ENCODE measurements around the gene IQCC. TPM values are rescaled to one million over a fixed set of nuclear protein-coding genes. Genes with fewer than 3 reads are reported as not detected.
A peak's percentile ranks its signal among the peaks of the same experiment; 100 is the strongest.
"Not testable (repeated sequence)": the region's sequence is repeated elsewhere in the genome, so short reads cannot be mapped to it uniquely, and the experiment has no call there.

IQCC gene
- total RNA-seq (2021) (4.9 and 5.0 TPM in 2 replicates), Bru-seq, nascent RNA (percentile 47 among the genes with signal in this experiment), BruChase-seq, experiment 1, labeled RNA remaining after a 2-hour chase (percentile 55 among the genes with signal in this experiment), BruChase-seq, experiment 2, labeled RNA remaining after a 6-hour chase (percentile 65 among the genes with signal in this experiment)
- long read RNA-seq, transcript IQCC-201 (5 exons, 2,027 nt), result major isoform, 5 of 19 reads
- long read RNA-seq, partial matches to known transcripts, result 1 of 19 reads
- long read RNA-seq, other reads (novel, unspliced or antisense), result 13 of 19 reads

DNA sequence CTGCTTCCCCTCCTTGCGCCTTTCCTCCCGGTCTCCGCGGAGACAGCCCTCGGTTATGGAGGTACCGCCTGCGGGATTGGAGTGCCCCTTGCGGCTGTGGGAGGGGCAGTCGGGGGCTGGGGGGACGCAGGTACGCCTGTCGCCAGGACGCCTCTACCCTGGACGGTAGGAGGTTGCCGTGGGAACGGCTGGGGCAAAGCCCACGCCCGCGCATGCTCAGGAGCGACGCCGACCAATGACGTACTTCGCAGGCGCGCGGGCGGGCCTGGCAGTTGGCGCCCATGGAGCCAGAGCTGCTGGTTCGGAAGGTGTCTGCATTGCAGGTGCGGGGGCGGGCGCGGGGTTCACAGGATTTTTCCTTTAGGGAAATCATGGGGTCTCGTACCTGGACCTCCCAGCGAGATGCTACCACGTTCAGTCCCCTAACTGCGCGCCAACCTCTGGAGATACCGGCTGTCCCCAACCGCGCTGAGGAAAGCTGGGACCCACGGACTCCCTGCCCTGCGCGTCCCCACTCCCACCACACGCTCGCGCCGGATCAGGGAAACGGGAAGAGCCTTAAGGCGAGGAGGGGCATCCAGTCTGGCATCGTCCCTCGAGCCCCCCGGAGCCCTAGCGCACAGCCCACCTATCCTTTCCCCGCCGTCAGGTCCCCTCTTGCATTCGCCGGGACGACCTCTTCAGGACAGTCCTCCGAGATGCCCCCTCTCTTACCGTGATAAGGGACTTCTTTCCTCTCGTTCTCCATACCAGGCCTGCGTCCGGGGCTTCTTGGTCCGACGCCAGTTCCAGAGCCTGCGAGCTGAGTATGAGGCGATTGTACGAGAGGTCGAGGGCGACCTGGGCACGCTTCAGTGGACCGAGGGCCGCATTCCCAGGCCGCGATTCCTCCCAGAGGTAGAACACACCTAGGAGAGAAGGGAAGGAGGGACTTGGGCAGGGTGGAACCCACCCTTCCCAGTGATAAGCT, at the start of gene IQCC:
Gene IQCC (plus strand): TSS at position 271 of the 970 bp plus-strand sequence. CDS start 11 bp downstream, at position 282.
- peak within 1 kb of the TSS; percentile 85 for H2AFZ ChIP-seq
- no peaks in the 10 kb centered on the region for H3K9me3 ChIP-seq (ENCODE audit: insufficient read depth, low read depth)
- TF ChIP-seq CTCF (conservative IDR thresholded peaks at IDR 0.05) (no peak; the same call in 1 of the 2 replicates), EZH2 (IDR thresholded peaks at IDR 0.05; ENCODE audit: low read depth) (no peak)
- no peaks in the 10 kb centered on the region for H3K9me2 ChIP-seq (ENCODE audit: insufficient read depth)
- peaks cover 43% of the 10 kb centered on the region for H3F3A ChIP-seq (ENCODE audit: insufficient read depth, low read depth)
- no peaks in the 10 kb centered on the region for H4K20me1 ChIP-seq (ENCODE audit: insufficient read depth)
- 0 out of 2 replicates have a peak, but pooled peaks cover 15% of the 10 kb centered on the region for H3K79me2 ChIP-seq (ENCODE audit: low read depth)
- H3K4me1 ChIP-seq (replicated peaks; ENCODE audit: insufficient read depth), result peaks cover 24% of the 10 kb centered on the region
- POLR2A ChIA-PET (ENCODE audit: unreplicated experiment), result interaction anchor here (0.6 to 1.2 kb wide), 3 partner anchors 86 to 189 kb away, joined by 3 to 9 read pairs (median 3); partner anchors contain the start of gene BSDC1
- H3K27ac ChIP-seq, result no peak within 1 kb of the TSS
- DNase-seq, result peak; percentile 82 to 91
- 0 out of 2 replicates have a peak, but pooled peaks cover 10% of the 10 kb centered on the region for H3K36me3 ChIP-seq (ENCODE audit: low read depth)
- peak within 1 kb of the TSS; percentile 97 for H3K4me2 ChIP-seq
- CTCF ChIA-PET, result interaction anchor here (0.5 to 1.0 kb wide), 2 partner anchors 128 to 294 kb away, joined by 3 to 14 read pairs; no protein-coding TSS in a partner anchor
- peak within 1 kb of the TSS; percentile 78 for H3K4me3 ChIP-seq
- intact Hi-C loops (cut with micrococcal nuclease; ENCODE audit: unreplicated experiment), result no loop called here
- no peaks in the 10 kb centered on the region for H3K27me3 ChIP-seq (ENCODE audit: insufficient read depth, low read depth)
- BruUV-seq (replicated peaks), result TSS peak; percentile 76

GRCh38 chr1:32159189-32159588, 46.3 kb upstream of the IQCC start:
- H3K9me3 ChIP-seq (ENCODE audit: insufficient read depth, low read depth), result no peaks in the 10 kb centered on the region
- peaks cover 8% of the 10 kb centered on the region for H3K4me1 ChIP-seq (replicated peaks; ENCODE audit: insufficient read depth)
- TF ChIP-seq EZH2 (IDR thresholded peaks at IDR 0.05; ENCODE audit: low read depth) (no peak), CTCF (conservative IDR thresholded peaks at IDR 0.05) (no peak)
- no peak for DNase-seq
- H3K36me3 ChIP-seq (ENCODE audit: low read depth), result peaks cover 45% of the 10 kb centered on the region
- H2AFZ ChIP-seq, result no peak overlapping the region
- no TSS peak for BruUV-seq (replicated peaks)
- no peaks in the 10 kb centered on the region for H3K27me3 ChIP-seq (ENCODE audit: insufficient read depth, low read depth)
- H3K79me2 ChIP-seq (ENCODE audit: low read depth), result no peaks in the 10 kb centered on the region
- H3K27ac ChIP-seq, result no peak overlapping the region
- H4K20me1 ChIP-seq (ENCODE audit: insufficient read depth), result peaks cover 11% of the 10 kb centered on the region
- no peaks in the 10 kb centered on the region for H3K9me2 ChIP-seq (ENCODE audit: insufficient read depth)
- intact Hi-C loops (cut with micrococcal nuclease; ENCODE audit: unreplicated experiment), result no loop called here
- no peak overlapping the region for H3K4me2 ChIP-seq
- CTCF ChIA-PET, result no interaction called here
- H3F3A ChIP-seq (ENCODE audit: insufficient read depth, low read depth), result peaks cover 9% of the 10 kb centered on the region; the same call in 1 of the 2 replicates
- H3K4me3 ChIP-seq, result no peak overlapping the region
- POLR2A ChIA-PET (ENCODE audit: unreplicated experiment), result no interaction called here

- Histone ChIP-seq H3K4me3 (no peak overlapping the region), H3K9me2 (ENCODE audit: insufficient read depth) (no peaks in the 10 kb centered on the region), H4K20me1 (ENCODE audit: insufficient read depth) (no peaks in the 10 kb centered on the region), H3K9me3 (ENCODE audit: insufficient read depth, low read depth) (no peaks in the 10 kb centered on the region), H3K36me3 (ENCODE audit: low read depth) (peaks cover 55% of the 10 kb centered on the region), H3K27ac (peak overlapping the region; percentile 42), H3K4me1 (replicated peaks; ENCODE audit: insufficient read depth) (peaks cover 8% of the 10 kb centered on the region), H2AFZ (no peak overlapping the region), H3K4me2 (peak overlapping the region; percentile 17), H3K27me3 (ENCODE audit: insufficient read depth, low read depth) (no peaks in the 10 kb centered on the region), H3F3A (ENCODE audit: insufficient read depth, low read depth) (peaks cover 14% of the 10 kb centered on the region; the same call in 1 of the 2 replicates), H3K79me2 (ENCODE audit: low read depth) (no peaks in the 10 kb centered on the region)
- TF ChIP-seq CTCF (conservative IDR thresholded peaks at IDR 0.05) (no peak), EZH2 (IDR thresholded peaks at IDR 0.05; ENCODE audit: low read depth) (no peak)
- DNase-seq, result peak in 1 of 2 experiments; percentile 71
- POLR2A ChIA-PET (ENCODE audit: unreplicated experiment), result interaction anchor here (0.8 kb wide), 1 partner anchor 9 kb away, joined by 3 read pairs; no protein-coding TSS in a partner anchor
- intact Hi-C loops (cut with micrococcal nuclease; ENCODE audit: unreplicated experiment), result no loop called here
- BruUV-seq (replicated peaks), result no TSS peak
- CTCF ChIA-PET, result interaction anchor here (0.6 kb wide), 1 partner anchor 19 kb away, joined by 3 read pairs; no protein-coding TSS in a partner anchor
Observed at GRCh38 chr1:32163405-32163804, 42.1 kb upstream of the IQCC start.

GRCh38 chr1:32165633-32166032, 39.8 kb upstream of the IQCC start:
- Histone ChIP-seq H3K36me3 (ENCODE audit: low read depth) (peaks cover 55% of the 10 kb centered on the region), H3F3A (ENCODE audit: insufficient read depth, low read depth) (peaks cover 14% of the 10 kb centered on the region; the same call in 1 of the 2 replicates)
- POLR2A ChIA-PET (ENCODE audit: unreplicated experiment); BruUV-seq (replicated peaks); H3K27me3 ChIP-seq (ENCODE audit: insufficient read depth, low read depth); H3K79me2 ChIP-seq (ENCODE audit: low read depth); H2AFZ ChIP-seq; H3K4me3 ChIP-seq; H4K20me1 ChIP-seq (ENCODE audit: insufficient read depth); H3K9me3 ChIP-seq (ENCODE audit: insufficient read depth, low read depth); H3K9me2 ChIP-seq (ENCODE audit: insufficient read depth); H3K4me2 ChIP-seq; H3K4me1 ChIP-seq (replicated peaks; ENCODE audit: insufficient read depth); intact Hi-C loops (cut with micrococcal nuclease; ENCODE audit: unreplicated experiment); DNase-seq; H3K27ac ChIP-seq: not testable (repeated sequence)
- CTCF ChIA-PET, result interaction anchor here (0.6 kb wide), 1 partner anchor 93 kb away, joined by 10 read pairs; no protein-coding TSS in a partner anchor

Measured in PC-9 (cell line).